GM21723 (cell line): ENCODE measurements around the gene TMEM39A.

Experiments used
- ATAC-seq: cut with Tn5 transposase; IDR thresholded peaks from one replicate; pipeline ENCODE4 v1.9.1; 2021; ENCODE audit warnings: mild to moderate bottlenecking, moderate library complexity; ENCODE audit not compliant: unreplicated experiment

The TMEM39A gene

GRCh38 chr3:119463171-119464169 is at the start of gene TMEM39A:
Gene TMEM39A (minus strand): TSS chr3:119463615. CDS start chr3:119462074, 1,541 bp downstream.
- ATAC-seq, result peak; percentile 93

- no peak for ATAC-seq
Observed at GRCh38 chr3:119510690-119511089, 47.3 kb upstream of the TMEM39A start.

- ATAC-seq, result no peak
Observed at GRCh38 chr3:119508172-119508845, 44.9 kb upstream of the TMEM39A start.

- no peak for ATAC-seq
Observed at GRCh38 chr3:119507404-119507803, 44.0 kb upstream of the TMEM39A start.

- no peak for ATAC-seq
Observed at GRCh38 chr3:119506631-119507030, 43.2 kb upstream of the TMEM39A start.

- no peak for ATAC-seq
Observed at GRCh38 chr3:119500901-119501300, 37.5 kb upstream of the TMEM39A start.

- no peak for ATAC-seq
Observed at GRCh38 chr3:119500265-119500664, 36.9 kb upstream of the TMEM39A start.

GRCh38 chr3:119498186-119499011 is 35.0 kb upstream of the TMEM39A start, which contains the start of gene TIMMDC1:
Gene TIMMDC1 (plus strand): TSS chr3:119498547. CDS start chr3:119498734, 187 bp downstream.
- ATAC-seq, result peak; percentile 98

GRCh38 chr3:119497820-119498185 is 34.4 kb upstream of the TMEM39A start:
- peak; percentile 2 for ATAC-seq

GRCh38 chr3:119494597-119494996 is 31.2 kb upstream of the TMEM39A start:
- ATAC-seq, result no peak

- no peak for ATAC-seq
Observed at GRCh38 chr3:119492810-119493209, 29.4 kb upstream of the TMEM39A start.

GRCh38 chr3:119492128-119492527 is 28.7 kb upstream of the TMEM39A start:
- ATAC-seq, result no peak

- ATAC-seq, result no peak
Observed at GRCh38 chr3:119490153-119490552, 26.7 kb upstream of the TMEM39A start.

- ATAC-seq, result no peak
Observed at GRCh38 chr3:119485563-119485962, 22.1 kb upstream of the TMEM39A start.

- no peak for ATAC-seq
Observed at GRCh38 chr3:119483101-119483500, 19.7 kb upstream of the TMEM39A start.

- no peak for ATAC-seq
Observed at GRCh38 chr3:119481079-119481478, 17.7 kb upstream of the TMEM39A start.

- no peak for ATAC-seq
Observed at GRCh38 chr3:119470866-119471265, 7.5 kb upstream of the TMEM39A start.

GRCh38 chr3:119469418-119470189 is 6.2 kb upstream of the TMEM39A start:
- no peak for ATAC-seq

- no peak for ATAC-seq
Observed at GRCh38 chr3:119468041-119468440, 4.6 kb upstream of the TMEM39A start.

- no peak for ATAC-seq
Observed at GRCh38 chr3:119457246-119457645, 6.2 kb downstream of the TMEM39A start.
